Hindlimb muscle (tissue), 1 donor: ENCODE data around the gene F8. TPM values are rescaled to one million over a fixed set of nuclear protein-coding genes. Genes with fewer than 3 reads are reported as not detected.
"Not testable (repeated sequence)": the region's sequence is repeated elsewhere in the genome, so short reads cannot be mapped to it uniquely, and the experiment has no call there.

Experiments used
- DNase-seq: peaks from one replicate; pipeline ENCODE4 v3.0.0-alpha.2; 2013
- polyA plus RNA-seq: library from polyadenylated mRNA; unstranded; fragments of 120-200 nt; gene quantifications from one replicate; pipeline ENCODE4 v1.2.1, GENCODE V29; 2013; ENCODE audit not compliant: insufficient read length

Gene F8
- polyA plus RNA-seq, 1 donor: 5.4 TPM

- not testable (repeated sequence) for DNase-seq
These were observed 154.0 kb downstream of the F8 start for GRCh38 chrX:154868522-154868921.

- DNase-seq: no peak
These were observed 167.3 kb downstream of the F8 start for GRCh38 chrX:154855256-154855655.

DNA sequence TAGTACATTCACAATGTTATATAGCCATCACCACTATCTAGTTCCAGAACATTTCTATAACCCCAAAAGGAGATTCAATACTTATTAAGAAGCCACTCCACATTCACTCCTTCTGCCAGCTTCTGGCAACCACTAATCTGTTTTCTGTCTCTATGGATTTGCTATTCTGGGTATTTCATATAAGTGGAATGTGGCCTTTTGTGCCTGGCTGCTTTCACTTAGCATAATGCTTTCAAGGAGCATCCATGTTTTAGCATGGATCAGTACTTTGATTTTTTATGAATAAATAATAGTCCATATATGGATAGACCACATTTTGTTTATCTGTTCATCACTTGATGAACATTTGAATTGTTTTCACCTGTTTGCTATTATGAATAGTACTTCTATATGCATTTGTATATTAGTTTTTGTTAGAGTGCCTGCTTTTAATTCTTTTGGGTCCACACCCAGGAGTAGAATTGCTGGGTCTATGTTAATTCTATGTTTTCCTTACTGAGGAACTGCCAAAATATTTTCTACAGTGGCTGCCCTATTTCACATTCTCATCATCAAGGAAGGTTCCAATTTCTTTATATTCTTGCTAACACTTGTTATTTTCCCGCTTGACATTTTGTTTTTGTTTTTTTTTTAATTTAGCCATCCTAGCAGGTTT is 171.4 kb downstream of the F8 start:
- no peak for DNase-seq

- peak; percentile 29 for DNase-seq
These were observed 181.7 kb downstream of the F8 start for GRCh38 chrX:154840856-154841255.

GRCh38 chrX:154836163-154836562 is 186.4 kb downstream of the F8 start:
- DNase-seq: no peak

- DNase-seq: no peak
These were observed 188.0 kb downstream of the F8 start, which contains the start of gene SMIM9 for GRCh38 chrX:154834562-154834961. Gene SMIM9 (minus strand): TSS chrX:154834662. CDS start chrX:154830856, 3,806 bp downstream.

DNA sequence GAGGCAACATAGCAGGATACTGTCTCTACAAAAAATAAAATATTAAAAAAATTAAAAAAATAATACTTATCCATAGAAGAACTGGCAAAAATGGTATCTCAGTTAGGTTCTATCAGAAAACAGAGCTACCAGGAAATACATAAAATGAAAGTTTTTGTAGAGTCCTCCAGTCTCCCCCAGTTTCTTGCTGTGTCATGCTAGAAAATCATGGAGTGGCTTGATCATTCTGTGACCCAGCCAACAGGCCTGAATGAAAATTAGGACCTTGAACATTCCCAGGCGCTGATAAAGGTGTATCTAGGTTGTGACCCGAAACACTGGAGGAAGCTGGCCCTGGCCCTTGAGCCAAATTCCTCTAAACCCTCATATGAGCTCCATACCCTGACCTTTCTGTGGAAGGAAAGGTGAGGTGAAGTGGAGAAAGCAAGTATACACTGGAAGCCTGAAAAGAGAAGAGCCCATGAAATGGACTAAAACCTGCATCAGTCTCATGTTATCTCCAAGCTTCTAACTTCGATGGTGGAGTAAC is 188.7 kb downstream of the F8 start:
- DNase-seq: no peak

GRCh38 chrX:154829926-154830442 is 192.5 kb downstream of the F8 start:
- no peak for DNase-seq

DNA sequence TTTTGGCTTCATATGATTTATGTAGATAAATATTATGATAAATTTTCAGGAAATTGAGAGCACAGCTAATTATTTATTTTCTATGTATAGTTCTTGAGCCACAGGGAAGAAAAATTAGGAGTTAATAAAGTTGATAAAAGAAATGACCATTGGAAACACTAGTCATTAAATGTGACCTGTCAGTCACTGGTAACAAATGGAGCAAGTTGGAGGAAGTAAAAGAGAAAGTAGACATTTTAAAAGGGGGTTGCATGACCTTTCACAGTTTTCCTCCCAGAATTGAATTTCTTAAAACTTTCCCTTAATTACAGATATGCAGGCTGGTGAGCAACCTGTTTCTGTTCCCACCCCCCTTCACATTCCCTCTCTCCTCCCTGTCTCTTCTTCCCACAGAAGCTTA is 193.4 kb downstream of the F8 start:
- DNase-seq: no peak

GRCh38 chrX:154828016-154828408 is 194.5 kb downstream of the F8 start:
- DNase-seq: no peak

DNA sequence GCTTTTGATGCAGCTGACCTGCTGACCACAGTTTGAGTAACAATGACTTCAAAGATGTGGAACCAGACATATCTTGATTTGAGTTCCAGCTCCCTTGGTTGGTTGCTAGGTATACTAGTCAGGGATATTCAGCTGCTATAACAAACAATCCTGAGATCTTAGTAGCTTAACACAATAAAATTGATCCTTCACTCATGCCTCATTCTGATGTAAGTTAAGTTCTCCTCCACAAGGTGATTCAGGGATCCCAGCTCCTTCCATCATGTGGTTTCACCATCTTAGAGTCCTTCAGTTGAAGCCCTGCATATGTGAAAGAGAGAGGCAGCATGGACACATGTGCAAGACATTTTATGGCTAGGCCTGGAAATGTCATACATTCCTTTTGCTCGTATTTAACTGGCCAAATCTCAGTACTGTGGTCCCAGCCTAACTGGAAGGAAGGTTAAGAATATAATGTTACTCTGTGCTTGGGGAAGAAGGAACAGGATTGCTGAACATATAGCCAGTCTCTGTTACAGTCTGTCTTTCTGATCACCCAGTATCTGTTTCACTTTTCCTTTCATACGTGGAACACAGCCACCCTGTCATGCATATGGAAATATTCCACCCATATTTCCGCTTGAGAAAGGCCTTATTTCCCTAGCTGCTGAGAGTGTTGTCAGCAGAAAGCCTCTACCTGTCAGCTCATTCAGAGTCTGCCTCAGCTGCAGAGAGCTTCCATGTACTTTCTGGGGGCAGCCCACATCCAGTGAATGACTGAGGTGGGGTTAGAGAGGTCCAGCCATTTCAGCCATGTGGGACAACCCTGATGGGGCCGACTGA is 195.1 kb downstream of the F8 start:
- peak; percentile 2 for DNase-seq

DNA sequence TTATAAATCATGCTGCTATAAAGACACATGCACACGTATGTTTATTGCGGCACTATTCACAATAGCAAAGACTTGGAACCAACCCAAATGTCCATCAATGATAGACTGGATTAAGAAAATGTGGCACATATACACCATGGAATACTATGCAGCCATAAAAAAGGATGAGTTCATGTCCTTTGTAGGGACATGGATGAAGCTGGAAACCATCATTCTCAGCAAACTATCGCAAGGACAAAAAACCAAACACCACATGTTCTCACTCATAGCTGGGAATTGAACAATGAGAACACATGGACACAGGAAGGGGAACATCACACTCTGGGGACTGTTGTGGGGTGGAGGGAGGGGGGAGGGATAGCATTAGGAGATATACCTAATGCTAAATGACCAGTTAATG is 196.9 kb downstream of the F8 start:
- not testable (repeated sequence) for DNase-seq

- no peak for DNase-seq
These were observed 197.9 kb downstream of the F8 start for GRCh38 chrX:154824638-154825037.

GRCh38 chrX:154822029-154822428 is 200.5 kb downstream of the F8 start:
- no peak for DNase-seq

GRCh38 chrX:154821523-154821922 is 201.0 kb downstream of the F8 start:
- no peak for DNase-seq

GRCh38 chrX:154819771-154820341 is 202.7 kb downstream of the F8 start:
- no peak for DNase-seq

- DNase-seq: no peak
These were observed 203.4 kb downstream of the F8 start for GRCh38 chrX:154818916-154819770.

- DNase-seq: not testable (repeated sequence)
These were observed 205.4 kb downstream of the F8 start for GRCh38 chrX:154817048-154817618.

- DNase-seq: not testable (repeated sequence)
These were observed 206.1 kb downstream of the F8 start for GRCh38 chrX:154816326-154816898.

- no peak for DNase-seq
These were observed 207.2 kb downstream of the F8 start for GRCh38 chrX:154815274-154815818.

DNA sequence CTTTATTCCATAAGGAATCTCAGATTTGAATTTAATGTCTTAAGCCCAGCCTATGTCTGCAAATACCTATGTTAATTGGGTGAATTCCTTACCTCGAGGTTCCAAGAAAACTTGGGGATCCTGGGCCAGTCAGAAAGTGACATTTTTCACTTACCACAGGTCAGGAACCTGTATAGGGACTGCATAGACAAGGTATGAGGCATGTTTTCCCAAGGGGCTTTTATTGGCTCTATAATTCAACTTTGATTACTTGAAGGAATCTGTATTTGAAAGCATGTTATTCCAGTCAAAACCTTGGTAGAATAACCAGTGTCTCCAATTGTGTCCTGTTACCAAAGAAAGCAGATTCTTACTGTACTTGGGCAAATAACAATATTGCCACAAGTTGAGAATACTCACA is 208.7 kb downstream of the F8 start:
- DNase-seq: no peak
